Epithelial cell of esophagus (primary cell): ENCODE measurements around the gene PFKFB3.

Experiments
- DNase-seq: peaks from one replicate; pipeline ENCODE4 v3.0.0; 2010; ENCODE audit warnings: low read depth
- H3K4me3 ChIP-seq: 2 replicates; pipeline ENCODE4 v1.5.1; 2011; ENCODE audit warnings: mild to moderate bottlenecking, low read length, control low read depth
- CTCF ChIP-seq: IDR thresholded peaks from 2 replicates; pipeline ENCODE4 v1.5.1; 2011; ENCODE audit warnings: low read depth, mild to moderate bottlenecking, low read length, control low read depth, inconsistent platforms; ENCODE audit not compliant: insufficient read depth; ENCODE audit errors: missing control alignments

The PFKFB3 gene

GRCh38 chr10:6224781-6225180 is 22.0 kb downstream of the PFKFB3 start:
- no peak overlapping the region for H3K4me3 ChIP-seq
- no peak for TF ChIP-seq CTCF
- DNase-seq: no peak

- no peak for TF ChIP-seq CTCF
- DNase-seq: no peak
- H3K4me3 ChIP-seq: no peak overlapping the region
These were observed 22.6 kb downstream of the PFKFB3 start for GRCh38 chr10:6225263-6225814.

DNA sequence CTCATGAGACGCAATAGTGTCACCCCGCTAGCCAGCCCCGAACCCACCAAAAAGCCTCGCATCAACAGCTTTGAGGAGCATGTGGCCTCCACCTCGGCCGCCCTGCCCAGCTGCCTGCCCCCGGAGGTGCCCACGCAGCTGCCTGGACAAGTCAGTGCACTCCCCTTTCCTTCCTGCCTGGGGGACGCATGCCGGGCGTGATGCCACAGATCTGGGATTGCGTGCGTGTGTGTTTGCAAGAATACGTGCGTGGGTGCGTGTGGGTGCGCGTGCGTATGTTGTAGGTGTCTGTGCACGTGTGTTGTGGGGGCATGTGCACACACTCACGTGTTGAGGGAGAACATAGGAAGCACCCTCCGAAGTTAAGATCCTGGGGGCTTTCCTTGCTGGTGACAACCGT is 23.5 kb downstream of the PFKFB3 start:
- H3K4me3 ChIP-seq: no peak overlapping the region
- DNase-seq: no peak
- no peak for TF ChIP-seq CTCF

GRCh38 chr10:6227346-6227745 is 24.6 kb downstream of the PFKFB3 start:
- DNase-seq: no peak
- no peak overlapping the region for H3K4me3 ChIP-seq
- TF ChIP-seq CTCF: no peak

- no peak for TF ChIP-seq CTCF
- H3K4me3 ChIP-seq: no peak overlapping the region
- no peak for DNase-seq
These were observed 25.3 kb downstream of the PFKFB3 start for GRCh38 chr10:6228010-6228511.

DNA sequence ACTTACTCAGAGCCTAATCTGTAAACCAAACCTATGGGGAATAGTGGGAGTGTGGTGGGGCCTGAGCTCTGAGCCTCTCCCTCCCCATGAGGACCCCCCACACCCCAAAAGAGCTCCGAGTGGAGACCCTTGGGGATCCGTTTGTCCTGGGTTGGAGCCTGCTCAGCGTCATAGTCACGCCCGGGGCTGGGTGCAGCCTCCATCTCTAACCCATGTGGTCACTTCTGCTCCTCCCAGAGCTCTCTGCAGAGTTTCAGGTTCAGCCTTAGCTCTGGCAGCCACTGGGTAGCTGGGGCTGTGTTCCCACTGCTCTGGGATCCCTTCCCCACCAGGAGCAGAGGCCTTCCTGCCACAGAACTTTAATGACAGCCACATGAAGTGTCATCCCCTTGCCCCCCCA is 25.9 kb downstream of the PFKFB3 start:
- no peak overlapping the region for H3K4me3 ChIP-seq
- TF ChIP-seq CTCF: no peak
- DNase-seq: no peak

DNA sequence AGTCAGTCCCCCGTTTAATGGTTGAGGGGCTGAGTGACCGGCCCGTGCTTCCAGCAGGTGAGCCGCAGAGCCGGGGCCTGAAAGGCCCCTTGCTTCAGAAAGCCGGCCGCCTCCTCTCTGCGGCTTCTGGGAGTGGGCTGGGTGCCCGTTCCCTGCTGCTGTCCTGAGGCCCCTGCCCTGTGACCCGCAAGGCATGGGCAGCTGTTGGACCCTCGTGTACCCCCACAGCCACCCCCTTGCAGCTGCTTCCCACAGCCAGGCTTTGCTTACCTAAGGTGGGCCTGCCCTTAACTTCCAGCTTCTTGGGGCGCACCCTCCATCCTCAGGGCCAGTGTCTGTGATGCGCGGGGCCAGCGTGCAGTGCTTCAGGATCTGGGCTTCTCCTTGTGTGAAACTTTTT is 26.6 kb downstream of the PFKFB3 start:
- no peak overlapping the region for H3K4me3 ChIP-seq
- no peak for TF ChIP-seq CTCF
- DNase-seq: no peak
